Cardiac fibroblast (primary cell): Measurements from ENCODE around the gene PIP5K1B.
"Not testable (repeated sequence)": the region's sequence is repeated elsewhere in the genome, so short reads cannot be mapped to it uniquely, and the experiment has no call there.

Experiments
- DNase-seq, 2 donors: peaks; one replicate each; pipeline versions ENCODE4 v3.0.0 to v3.0.0-alpha.2; 2010; ENCODE audit warnings: low read depth in 2 of 2
- H3K4me3 ChIP-seq, 2 donors: replicated peaks in 1 of 2; 1 replicate in 1 of 2; 2 replicates in 1 of 2; pipeline ENCODE4 v1.5.1; 2011; ENCODE audit warnings: low read depth in 2 of 2, low read length in 2 of 2, mild to moderate bottlenecking in 2 of 2, moderate library complexity in 1 of 2
- CTCF ChIP-seq: IDR thresholded peaks from one replicate; pipeline ENCODE4 v1.5.1; 2011; ENCODE audit warnings: low read depth, mild to moderate bottlenecking, low read length, inconsistent platforms

PIP5K1B gene

GRCh38 chr9:68697851-68698250 lies 7.2 kb upstream of the PIP5K1B start:
- no peak for TF ChIP-seq CTCF

GRCh38 chr9:68698943-68699509 lies 6.0 kb upstream of the PIP5K1B start:
- no peak overlapping the region for H3K4me3 ChIP-seq
- no peak for TF ChIP-seq CTCF
- DNase-seq, result no peak

More at GRCh38 chr9:68697851-68698250, 7.2 kb upstream of the PIP5K1B start:
- H3K4me3 ChIP-seq, result no peak overlapping the region
- DNase-seq, result no peak

GRCh38 chr9:68699625-68700024 lies 5.4 kb upstream of the PIP5K1B start:
- not testable (repeated sequence) for DNase-seq, H3K4me3 ChIP-seq

DNA sequence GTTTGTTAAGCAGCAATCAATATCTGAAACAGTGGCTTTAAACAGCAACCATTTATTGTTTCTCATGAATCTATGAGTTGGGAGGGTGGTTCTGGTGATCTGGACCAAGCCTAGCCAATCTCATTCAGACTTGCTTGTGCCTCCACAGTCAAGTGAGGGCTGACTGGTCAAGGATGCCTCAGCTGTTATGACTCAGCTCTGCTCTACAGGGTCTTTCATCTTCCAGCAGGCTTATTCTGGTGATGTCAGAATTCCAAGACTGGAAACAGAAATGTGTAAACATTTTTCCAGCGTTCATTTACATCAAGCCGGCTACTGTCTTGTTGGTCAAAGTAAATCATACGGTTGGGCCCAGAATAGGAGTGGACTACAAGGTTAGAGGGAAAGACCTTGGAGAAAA lies 2.5 kb upstream of the PIP5K1B start:
- TF ChIP-seq CTCF, result no peak
- peak in 1 of 2 donors; percentile 2 for DNase-seq

DNA sequence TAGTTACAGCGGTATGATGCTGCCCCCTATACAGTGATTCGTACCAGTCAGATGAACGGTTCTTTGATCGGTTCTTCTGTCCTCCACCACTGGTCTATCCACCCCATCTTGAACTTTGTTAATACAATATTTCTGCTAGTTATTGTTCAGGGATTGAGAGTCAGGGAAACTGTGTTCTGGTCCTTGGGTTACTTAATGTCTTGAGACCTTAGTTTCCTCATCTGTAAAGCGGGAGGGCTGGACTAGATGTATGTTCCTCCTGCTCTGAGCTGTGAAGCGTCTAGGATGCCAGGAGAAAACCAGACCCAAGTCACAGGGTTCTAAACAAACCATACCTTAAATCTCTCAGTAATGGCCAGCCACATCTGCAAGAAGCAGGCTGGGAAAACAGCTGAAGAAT lies 1.4 kb upstream of the PIP5K1B start:
- no peak overlapping the region for H3K4me3 ChIP-seq
- DNase-seq, result no peak
- no peak for TF ChIP-seq CTCF

More for the DNA sequence above, 2.5 kb upstream of the PIP5K1B start:
- no peak overlapping the region for H3K4me3 ChIP-seq

DNA sequence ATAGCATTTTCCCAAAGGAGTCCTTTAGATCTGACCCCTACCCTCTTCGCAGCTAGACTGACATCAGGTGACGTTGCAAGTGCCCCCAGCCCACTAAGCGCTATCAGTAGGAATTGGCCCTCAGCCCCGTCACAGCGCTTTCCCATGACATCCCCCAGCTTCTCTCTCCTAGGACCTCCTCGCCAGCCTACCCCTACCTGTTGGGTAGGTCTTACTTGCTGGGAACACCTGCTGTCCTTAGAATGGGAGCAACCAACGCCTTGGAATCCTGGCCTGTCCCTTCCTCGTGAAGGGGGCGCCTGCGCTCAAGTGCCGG lies 584 bp upstream of the PIP5K1B start:
- TF ChIP-seq CTCF, result no peak
- H3K4me3 ChIP-seq, result peak overlapping the region in 1 of 2 donors; percentile 5
- DNase-seq, result no peak

- peak overlapping the region; percentile 44 to 46 for H3K4me3 ChIP-seq
- DNase-seq, result peak; percentile 8
- TF ChIP-seq CTCF, result no peak
Observed at GRCh38 chr9:68705531-68706362, 707 bp downstream of the PIP5K1B start.
